HG03108 (cell line): Measurements from ENCODE around the gene GSE1.

Experiments used
- ATAC-seq: cut with Tn5 transposase; IDR thresholded peaks from one replicate; pipeline ENCODE4 v1.9.1; 2021; ENCODE audit warnings: moderate library complexity; ENCODE audit not compliant: unreplicated experiment

Gene GSE1

GRCh38 chr16:85645021-85645589 lies 32.0 kb downstream of the GSE1 start:
- no peak for ATAC-seq

GRCh38 chr16:85646358-85646907 lies 33.3 kb downstream of the GSE1 start:
- ATAC-seq: no peak

- no peak for ATAC-seq
Observed at GRCh38 chr16:85646976-85647375, 33.9 kb downstream of the GSE1 start.

GRCh38 chr16:85648070-85648714 lies 35.1 kb downstream of the GSE1 start:
- no peak for ATAC-seq

- ATAC-seq: no peak
Observed at GRCh38 chr16:85648805-85649204, 35.7 kb downstream of the GSE1 start.

- ATAC-seq: no peak
Observed at GRCh38 chr16:85649411-85650134, 36.5 kb downstream of the GSE1 start.

GRCh38 chr16:85650135-85650843 lies 37.2 kb downstream of the GSE1 start:
- no peak for ATAC-seq

GRCh38 chr16:85650844-85651628 lies 37.9 kb downstream of the GSE1 start:
- no peak for ATAC-seq

- no peak for ATAC-seq
Observed at GRCh38 chr16:85651629-85652430, 38.7 kb downstream of the GSE1 start.

- ATAC-seq: no peak
Observed at GRCh38 chr16:85652431-85653221, 39.5 kb downstream of the GSE1 start.

GRCh38 chr16:85653290-85653891 lies 40.3 kb downstream of the GSE1 start:
- no peak for ATAC-seq

GRCh38 chr16:85654251-85655095 lies 41.4 kb downstream of the GSE1 start:
- no peak for ATAC-seq

GRCh38 chr16:85655216-85656129 lies 42.4 kb downstream of the GSE1 start:
- ATAC-seq: no peak

GRCh38 chr16:85656351-85657266 lies 43.5 kb downstream of the GSE1 start:
- ATAC-seq: no peak

- ATAC-seq: no peak
Observed at GRCh38 chr16:85657267-85657650, 44.1 kb downstream of the GSE1 start.

- ATAC-seq: no peak
Observed at GRCh38 chr16:85657996-85658395, 44.9 kb downstream of the GSE1 start.
